BE2C (cell line): ENCODE results near the gene ERCC3.

Experiments used
- DNase-seq: peaks from one replicate; pipeline ENCODE4 v3.0.0-alpha.2; 2020
- H3K27me3 ChIP-seq: fragments of 250-450 bp; sonication (Bioruptor Pico); 2 replicates; pipeline ENCODE4 v1.5.1; 2020; ENCODE audit warnings: mild to moderate bottlenecking
- H3K36me3 ChIP-seq: fragments of 250-450 bp; sonication (Bioruptor Pico); 2 replicates; pipeline ENCODE4 v1.5.1; 2020; ENCODE audit warnings: mild to moderate bottlenecking
- H3K4me1 ChIP-seq: fragments of 250-450 bp; sonication (Bioruptor Pico); 2 replicates; pipeline ENCODE4 v1.5.1; 2020
- H3K4me3 ChIP-seq: 2 replicates; pipeline ENCODE4 v1.5.1; 2011; ENCODE audit warnings: low read depth, low read length
- H3K9me3 ChIP-seq: fragments of 250-450 bp; sonication (Bioruptor Pico); 2 replicates; pipeline ENCODE4 v1.5.1; 2020
- CTCF ChIP-seq: IDR thresholded peaks from 2 replicates; pipeline ENCODE4 v1.5.1; 2012; ENCODE audit warnings: mild to moderate bottlenecking, low read depth, low read length

ERCC3 gene

GRCh38 chr2:127288274-127288673 is 5.7 kb downstream of the ERCC3 start:
- H3K4me3 ChIP-seq = no peak overlapping the region
- H3K4me1 ChIP-seq = no peaks in the 10 kb centered on the region
- no peaks in the 10 kb centered on the region for H3K27me3 ChIP-seq
- no peak for DNase-seq
- H3K36me3 ChIP-seq = peaks cover 35% of the 10 kb centered on the region
- H3K9me3 ChIP-seq = no peaks in the 10 kb centered on the region
- TF ChIP-seq CTCF = no peak

- Histone ChIP-seq H3K4me3 (no peak overlapping the region), H3K4me1 (no peaks in the 10 kb centered on the region), H3K9me3 (no peaks in the 10 kb centered on the region), H3K36me3 (peaks cover 26% of the 10 kb centered on the region), H3K27me3 (no peaks in the 10 kb centered on the region)
- no peak for DNase-seq
- no peak for TF ChIP-seq CTCF
Observed at GRCh38 chr2:127283275-127283674, 10.7 kb downstream of the ERCC3 start.

GRCh38 chr2:127280693-127281092 is 13.3 kb downstream of the ERCC3 start:
- Histone ChIP-seq H3K27me3 (no peaks in the 10 kb centered on the region), H3K4me3 (no peak overlapping the region), H3K9me3 (no peaks in the 10 kb centered on the region), H3K4me1 (no peaks in the 10 kb centered on the region), H3K36me3 (peaks cover 20% of the 10 kb centered on the region)
- DNase-seq = no peak
- no peak for TF ChIP-seq CTCF

GRCh38 chr2:127279781-127280180 is 14.2 kb downstream of the ERCC3 start:
- Histone ChIP-seq H3K36me3 (peaks cover 16% of the 10 kb centered on the region), H3K4me1 (no peaks in the 10 kb centered on the region), H3K9me3 (no peaks in the 10 kb centered on the region), H3K4me3 (no peak overlapping the region), H3K27me3 (no peaks in the 10 kb centered on the region)
- no peak for TF ChIP-seq CTCF
- no peak for DNase-seq

GRCh38 chr2:127278959-127279358 is 15.0 kb downstream of the ERCC3 start:
- no peaks in the 10 kb centered on the region for H3K9me3 ChIP-seq
- no peak for DNase-seq
- no peaks in the 10 kb centered on the region for H3K27me3 ChIP-seq
- no peaks in the 10 kb centered on the region for H3K4me1 ChIP-seq
- no peak for TF ChIP-seq CTCF
- H3K36me3 ChIP-seq = peaks cover 9% of the 10 kb centered on the region
- no peak overlapping the region for H3K4me3 ChIP-seq

- Histone ChIP-seq H3K9me3 (no peaks in the 10 kb centered on the region), H3K36me3 (peaks cover 2% of the 10 kb centered on the region; the same call in 1 of the 2 replicates), H3K4me3 (no peak overlapping the region), H3K27me3 (no peaks in the 10 kb centered on the region), H3K4me1 (no peaks in the 10 kb centered on the region)
- DNase-seq = no peak
- no peak for TF ChIP-seq CTCF
Observed at GRCh38 chr2:127277028-127277427, 16.9 kb downstream of the ERCC3 start.
